Gastroesophageal sphincter (tissue), 4 donors: Measurements from ENCODE around the gene DNLZ. TPM values are rescaled to one million over a fixed set of nuclear protein-coding genes. Genes with fewer than 3 reads are reported as not detected.
A peak's percentile ranks its signal among the peaks of the same experiment; 100 is the strongest.

Experiments
- ATAC-seq: fragments of 150-250 bp; one replicate; pipeline ENCODE4 v1.9.1; 2016; ENCODE audit warnings: mild to moderate bottlenecking, moderate library complexity
- H3K27ac ChIP-seq, 4 donors: fragments of 200-600 bp; sonication (generic) in 3 of 4; 1 replicate in 3 of 4; 2 replicates in 1 of 4; pipeline ENCODE4 v1.5.1; 2016 to 2019
- H3K27me3 ChIP-seq: fragments of 200-600 bp; sonication (generic); one replicate; pipeline ENCODE4 v1.5.1; 2019
- H3K36me3 ChIP-seq, 2 donors: fragments of 200-600 bp; sonication (generic); one replicate each; pipeline ENCODE4 v1.5.1; 2019; ENCODE audit warnings: control low read depth in 1 of 2
- H3K4me1 ChIP-seq, 3 donors: fragments of 200-600 bp; sonication (generic); 1 replicate in 2 of 3; 2 replicates in 1 of 3; pipeline ENCODE4 v1.5.1; 2016 to 2019; ENCODE audit warnings: control low read depth in 2 of 3
- H3K4me3 ChIP-seq, 2 donors: fragments of 200-600 bp; sonication (generic); one replicate each; pipeline ENCODE4 v1.5.1; 2019; ENCODE audit warnings: mild to moderate bottlenecking in 1 of 2, moderate library complexity in 1 of 2
- H3K9me3 ChIP-seq, 3 donors: fragments of 200-600 bp; sonication (generic); one replicate each; pipeline ENCODE4 v1.5.1; 2017 to 2019; ENCODE audit warnings: control low read depth in 2 of 3
- CTCF ChIP-seq, 4 experiments: fragments of 200-600 bp in 2 of 4; fragments of 450-650 bp in 2 of 4; sonication (generic) in 1 of 4; IDR thresholded peaks; one replicate each; pipeline ENCODE4 v1.5.1; 2017 to 2019; ENCODE audit warnings: antibody characterized with exemption in 4 of 4, mild to moderate bottlenecking in 2 of 4, moderate library complexity in 2 of 4
- EP300 ChIP-seq: sonication (generic); formaldehyde crosslinking; IDR thresholded peaks from one replicate; pipeline ENCODE4 v1.6.1; 2017; ENCODE audit warnings: antibody characterized with exemption, mild to moderate bottlenecking
- POLR2A ChIP-seq, 2 donors: fragments of 450-650 bp; IDR thresholded peaks; one replicate each; pipeline ENCODE4 v1.6.1; 2017; ENCODE audit warnings: antibody characterized with exemption in 2 of 2, mild to moderate bottlenecking in 2 of 2, moderate library complexity in 1 of 2
- POLR2AphosphoS5 ChIP-seq: sonication (generic); formaldehyde crosslinking; IDR thresholded peaks from one replicate; pipeline ENCODE4 v1.6.1; 2017; ENCODE audit warnings: antibody characterized with exemption
- WGBS, 2 donors: methylation state at CpG; one replicate each; pipeline ENCODE4 v1.1.5; 2018; ENCODE audit warnings: low coverage in 1 of 2; 5-methylcytosine and 5-hydroxymethylcytosine counted together
- total RNA-seq, 4 donors: library from RNA; depleted of rRNA; stranded (reverse); fragments of >200 nt; gene quantifications; one replicate each; pipeline ENCODE4 v1.1.0, GENCODE V29; 2016

The DNLZ gene
- total RNA-seq, 4 donors from 2014 or later: 8.4 to 23.7 (median 15.7) TPM

- ATAC-seq: no peak
- Histone ChIP-seq H3K4me1 (peaks cover 0 to 40% (median 17%) of the 10 kb centered on the region in 3 donors), H3K36me3 (peaks cover 0 to 15% of the 10 kb centered on the region in 2 donors), H3K9me3 (no peaks in the 10 kb centered on the region), H3K27me3 (peaks cover 30% of the 10 kb centered on the region), H3K27ac (no peak overlapping the region), H3K4me3 (peak overlapping the region in 1 of 2 donors; percentile 99)
- TF ChIP-seq CTCF (IDR thresholded peaks at IDR 0.05) (peak in 1 of 4 experiments; percentile 32), EP300 (no peak), POLR2A (IDR thresholded peaks at IDR 0.05) (no peak), POLR2AphosphoS5 (no peak)
- WGBS, 2 donors: 0% methylated on average over 1 of the region's 54 CpGs; no CpG with 5 or more reads in 1 of the 2 donors
These were observed 605 bp upstream of the DNLZ start for GRCh38 chr9:136363949-136364748.

- 67 to 86% methylated on average over 1 of the region's 6 CpGs for WGBS, 2 donors
- TF ChIP-seq POLR2A (IDR thresholded peaks at IDR 0.05): no peak
- Histone ChIP-seq H3K4me3 (no peak overlapping the region), H3K36me3 (peaks cover 0 to 30% of the 10 kb centered on the region in 2 donors), H3K27ac (peak overlapping the region in 3 of 4 donors; percentile 90 to 97 (median 95)), H3K9me3 (no peaks in the 10 kb centered on the region), H3K27me3 (peaks cover 27% of the 10 kb centered on the region), H3K4me1 (peaks cover 0 to 40% (median 17%) of the 10 kb centered on the region in 3 donors)
- no peak for ATAC-seq
These were observed 1.1 kb downstream of the DNLZ start for GRCh38 chr9:136362450-136362784.

GRCh38 chr9:136361754-136362449 is 1.6 kb downstream of the DNLZ start:
- ATAC-seq: no peak
- 90% methylated on average over 2 of the region's 26 CpGs; no CpG with 5 or more reads in 1 of the 2 donors for WGBS, 2 donors
- Histone ChIP-seq H3K27me3 (peaks cover 22% of the 10 kb centered on the region), H3K36me3 (peaks cover 0 to 35% of the 10 kb centered on the region in 2 donors), H3K4me3 (no peak overlapping the region), H3K9me3 (no peaks in the 10 kb centered on the region), H3K4me1 (peaks cover 0 to 40% (median 17%) of the 10 kb centered on the region in 3 donors), H3K27ac (peak overlapping the region in 3 of 4 donors; percentile 90 to 97 (median 95))
- TF ChIP-seq CTCF (IDR thresholded peaks at IDR 0.05) (no peak), EP300 (no peak), POLR2AphosphoS5 (peak; percentile 3)

GRCh38 chr9:136361047-136361753 is 2.3 kb downstream of the DNLZ start:
- H3K4me3 ChIP-seq: no peak overlapping the region
- H3K4me1 ChIP-seq: peaks cover 0 to 40% (median 17%) of the 10 kb centered on the region in 3 donors
- no peak for ATAC-seq
- no peaks in the 10 kb centered on the region for H3K9me3 ChIP-seq
- 35 to 50% methylated on average over 5 to 10 of the region's 43 CpGs for WGBS, 2 donors
- TF ChIP-seq POLR2A (IDR thresholded peaks at IDR 0.05) (no peak), EP300 (no peak)
- peaks cover 15% of the 10 kb centered on the region for H3K27me3 ChIP-seq
- H3K36me3 ChIP-seq: peaks cover 0 to 42% of the 10 kb centered on the region in 2 donors
- H3K27ac ChIP-seq: peak overlapping the region in 3 of 4 donors; percentile 28 to 97 (median 90)

GRCh38 chr9:136359774-136360718 is 3.5 kb downstream of the DNLZ start:
- Histone ChIP-seq H3K4me3 (no peak overlapping the region), H3K27ac (no peak overlapping the region)

More at GRCh38 chr9:136359774-136360718, 3.5 kb downstream of the DNLZ start:
- TF ChIP-seq POLR2AphosphoS5: no peak
- TF ChIP-seq POLR2A (IDR thresholded peaks at IDR 0.05): no peak
- no peak for TF ChIP-seq EP300
- TF ChIP-seq CTCF (IDR thresholded peaks at IDR 0.05): no peak
- WGBS, 2 donors: 83 to 88% methylated on average over 2 to 4 of the region's 38 CpGs
- Histone ChIP-seq H3K4me1 (peaks cover 0 to 50% (median 17%) of the 10 kb centered on the region in 3 donors), H3K27me3 (peaks cover 10% of the 10 kb centered on the region), H3K36me3 (peaks cover 0 to 49% of the 10 kb centered on the region in 2 donors), H3K9me3 (no peaks in the 10 kb centered on the region)
- ATAC-seq: no peak
